M059J (cell line): ENCODE data around the gene IRAK1. TPM values are rescaled to one million over a fixed set of nuclear protein-coding genes. Genes with fewer than 3 reads are reported as not detected.

Source experiments
- DNase-seq: peaks from one replicate; pipeline ENCODE4 v3.0.0-alpha.2; 2012; ENCODE audit warnings: low read depth
- total RNA-seq: library from RNA; depleted of rRNA; stranded (reverse); fragments of >200 nt; shearing (Covaris generic); gene quantifications from 2 replicates; pipeline ENCODE4 v1.2.3, GENCODE V29; 2014

The IRAK1 gene
- total RNA-seq, 1 experiment from 2014 or later, result 152 TPM

DNA sequence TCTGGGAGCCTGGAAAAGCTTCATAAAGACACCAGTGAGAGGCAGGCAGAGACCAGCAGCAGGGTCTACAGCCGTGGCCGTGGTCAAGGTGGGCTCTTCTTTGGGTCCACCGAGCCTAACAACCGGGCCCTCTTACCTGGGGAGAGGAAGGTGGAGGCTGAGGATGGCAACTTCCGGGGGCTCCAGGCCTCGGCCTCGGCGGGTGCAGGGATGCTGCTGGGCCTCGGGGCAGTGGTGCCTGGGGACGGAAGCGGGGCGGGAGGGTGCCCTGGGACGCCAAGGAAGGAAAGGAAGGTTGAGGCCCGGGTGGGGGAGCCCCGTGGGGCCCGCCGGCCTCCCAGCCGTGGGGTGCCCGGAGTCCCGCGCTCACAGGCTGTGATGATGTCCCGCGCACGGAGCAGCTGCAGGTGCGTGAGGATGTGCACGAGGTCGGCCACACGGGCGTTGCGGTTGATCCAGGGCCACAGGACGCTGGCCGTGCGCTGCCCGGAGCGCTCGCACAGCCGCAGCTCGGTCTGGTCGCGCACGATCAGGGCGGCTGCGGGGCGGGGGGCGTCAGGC is 561 bp downstream of the IRAK1 start:
- DNase-seq, result no peak

DNA sequence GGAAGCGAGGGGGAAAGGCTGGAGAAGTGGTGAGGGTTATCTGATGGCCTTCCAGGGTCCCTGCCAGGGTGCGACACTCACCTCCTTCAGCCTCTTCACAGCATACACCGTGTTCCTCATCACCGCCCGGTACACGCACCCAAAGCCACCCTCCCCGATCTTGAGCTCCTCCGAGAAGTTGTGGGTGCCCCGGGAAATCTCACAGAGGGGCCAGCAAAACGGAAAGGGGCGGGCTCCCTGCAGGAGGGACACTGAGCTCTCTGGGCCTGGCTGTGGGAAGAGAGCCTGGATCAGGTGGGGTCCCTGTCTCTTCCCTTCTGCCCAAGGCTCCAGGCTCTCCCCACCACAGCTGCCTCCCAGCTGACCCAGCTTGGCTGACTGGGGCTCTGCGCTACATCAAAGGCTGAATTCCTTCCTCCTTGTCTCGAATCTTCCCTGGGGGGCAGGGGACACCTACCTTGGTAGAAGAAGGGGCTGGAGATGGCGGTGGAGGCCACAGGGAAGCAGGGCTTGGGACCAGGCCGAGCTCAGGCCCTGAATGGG is 1.1 kb downstream of the IRAK1 start:
- no peak for DNase-seq

DNA sequence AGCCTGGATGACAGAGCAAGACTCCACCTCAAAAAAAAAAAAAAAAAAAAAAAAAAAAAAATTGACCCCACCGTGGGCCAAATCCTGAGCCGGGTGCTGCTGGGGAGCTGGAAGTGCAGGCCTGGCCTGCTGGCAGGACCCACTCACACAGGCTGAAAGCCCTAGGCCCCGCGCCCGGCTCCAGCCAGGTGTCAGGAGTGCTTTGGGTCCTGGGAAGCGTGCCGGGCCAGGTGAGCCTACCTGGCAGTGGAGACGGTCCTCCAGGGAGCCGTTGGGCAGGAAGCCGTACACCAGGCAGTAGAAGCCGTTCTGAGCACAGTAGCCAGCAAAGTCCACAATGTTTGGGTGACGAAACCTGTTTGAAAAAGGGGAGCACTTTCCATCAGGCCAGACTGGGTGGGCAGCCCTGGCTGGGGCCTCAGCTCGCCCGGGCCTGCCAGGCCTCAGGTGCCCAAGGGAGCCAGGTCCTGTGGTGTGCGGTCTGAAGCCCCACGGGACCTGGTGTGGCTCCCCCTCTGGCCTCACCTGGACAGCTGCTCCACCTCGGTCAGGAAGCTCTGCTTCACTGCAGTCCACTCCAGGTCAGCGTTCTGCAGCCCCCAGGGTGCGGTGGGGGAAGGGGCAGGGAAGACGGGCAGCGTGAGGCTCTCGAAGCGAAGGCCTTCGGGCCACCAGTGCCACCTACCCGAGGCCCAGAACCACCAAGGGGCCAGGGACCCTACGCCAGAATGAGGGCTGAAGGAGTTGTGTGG is 1.8 kb downstream of the IRAK1 start:
- no peak for DNase-seq

DNA sequence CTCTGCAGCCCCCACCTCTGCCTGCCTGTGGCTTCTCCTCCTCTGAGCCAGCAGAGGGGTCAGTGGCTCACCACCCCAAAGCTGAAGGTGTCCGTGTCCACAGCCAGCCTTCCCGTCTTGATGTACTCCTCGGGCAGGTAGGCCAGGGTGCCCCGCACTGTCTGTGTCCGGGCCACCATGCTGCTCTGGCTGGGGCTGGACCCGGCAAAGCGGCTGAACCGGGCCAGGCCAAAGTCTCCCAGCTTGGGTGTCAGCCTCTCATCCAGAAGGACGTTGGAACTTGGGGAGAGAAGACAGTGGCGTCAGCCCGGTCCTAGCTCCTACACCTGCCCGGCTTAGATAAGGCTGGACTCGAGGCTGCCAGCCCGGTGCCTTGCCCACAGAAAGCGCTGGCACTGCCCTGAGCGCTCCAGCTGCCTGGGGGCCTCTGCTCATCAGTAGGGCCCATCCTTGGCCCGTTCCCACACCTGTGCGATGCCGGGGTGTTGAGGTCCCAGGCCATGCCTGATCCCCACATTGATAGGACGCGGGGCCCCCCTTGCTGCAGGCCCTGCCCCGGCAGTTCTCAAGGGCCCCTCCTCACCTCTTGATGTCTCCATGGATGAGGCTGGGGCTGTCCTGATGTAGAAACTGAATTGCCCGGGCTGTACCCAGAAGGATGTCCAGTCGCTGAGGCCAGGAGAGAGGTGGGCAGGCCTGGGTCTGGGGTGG is 3.2 kb downstream of the IRAK1 start:
- DNase-seq, result no peak

DNA sequence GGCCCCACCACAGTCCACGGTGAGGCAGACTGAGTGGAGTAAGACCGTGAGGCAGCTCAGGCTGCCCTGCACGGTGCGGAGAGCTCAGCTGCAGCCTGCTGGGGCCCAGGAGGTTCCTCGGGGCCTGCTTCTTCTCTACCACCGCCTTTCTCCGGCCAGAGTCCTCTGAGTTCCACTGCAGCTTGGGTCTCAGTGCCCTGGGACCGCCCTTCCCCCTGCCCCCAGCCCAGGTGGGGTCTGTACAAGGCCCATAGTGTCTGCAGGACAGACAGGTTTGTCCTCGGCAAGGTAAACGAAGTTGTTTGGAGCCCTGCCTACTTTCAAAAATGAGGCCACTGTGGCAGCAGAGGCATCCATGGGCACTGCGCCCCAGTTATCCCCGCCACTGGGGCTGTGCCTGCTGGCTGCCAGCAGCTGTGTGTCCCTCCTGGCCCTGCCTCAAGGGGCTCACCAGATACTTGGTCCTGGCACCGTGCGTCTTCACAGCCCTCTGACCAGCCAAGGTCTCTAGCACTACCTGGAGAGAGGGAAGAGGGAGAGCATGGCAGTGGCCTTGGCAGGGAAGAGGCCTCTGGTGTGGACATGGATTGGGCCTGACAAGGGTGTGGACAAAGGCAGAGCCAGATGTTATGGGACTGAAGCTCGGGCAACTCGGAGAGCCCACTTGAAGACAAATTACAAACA is 4.0 kb downstream of the IRAK1 start:
- no peak for DNase-seq

DNA sequence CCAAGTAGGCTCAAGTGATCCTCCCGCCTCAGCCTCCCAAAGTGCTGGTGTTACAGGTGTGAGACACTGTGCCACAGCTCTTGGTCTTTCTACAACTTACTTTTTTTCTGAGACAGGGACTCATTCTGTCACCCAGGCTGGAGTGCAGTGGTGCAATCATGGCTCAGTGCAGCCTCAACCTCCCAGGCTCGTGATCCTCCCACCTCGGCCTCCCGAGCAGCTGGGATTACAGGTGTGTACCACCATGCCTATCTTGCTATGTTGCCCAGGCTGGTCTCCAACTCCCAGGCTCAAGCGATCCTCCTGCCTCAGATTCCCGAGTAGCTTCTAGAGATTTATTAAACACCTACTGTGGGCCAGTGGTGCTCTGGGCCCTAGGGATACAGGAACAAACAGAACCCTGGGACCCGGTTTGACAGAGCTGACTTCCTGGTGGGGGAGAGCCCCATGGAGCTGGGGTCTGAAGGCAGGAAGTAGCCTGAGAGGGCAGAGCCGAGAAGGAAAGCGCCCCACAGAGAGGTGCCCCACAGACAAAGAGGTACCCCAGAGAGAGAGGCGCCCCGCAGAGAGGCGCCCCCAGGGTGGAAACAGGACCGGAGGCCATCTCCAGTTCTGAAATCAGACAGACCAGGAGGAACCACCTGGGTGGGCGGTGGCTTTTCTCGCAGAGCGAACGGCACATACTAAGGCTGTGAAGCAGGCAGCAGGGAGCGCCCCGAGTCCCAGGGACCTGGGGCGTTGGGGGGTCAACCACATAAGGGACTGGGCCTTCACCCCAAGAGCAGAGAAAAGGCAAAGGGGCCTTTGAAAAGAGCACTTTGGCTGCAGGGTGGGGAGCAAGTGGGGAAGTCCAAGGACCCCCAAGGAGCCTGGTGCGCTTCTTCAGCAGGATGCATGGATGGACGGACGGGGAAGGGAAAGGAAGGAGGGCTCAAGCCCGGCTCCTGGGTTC is 5.0 kb downstream of the IRAK1 start:
- no peak for DNase-seq

DNA sequence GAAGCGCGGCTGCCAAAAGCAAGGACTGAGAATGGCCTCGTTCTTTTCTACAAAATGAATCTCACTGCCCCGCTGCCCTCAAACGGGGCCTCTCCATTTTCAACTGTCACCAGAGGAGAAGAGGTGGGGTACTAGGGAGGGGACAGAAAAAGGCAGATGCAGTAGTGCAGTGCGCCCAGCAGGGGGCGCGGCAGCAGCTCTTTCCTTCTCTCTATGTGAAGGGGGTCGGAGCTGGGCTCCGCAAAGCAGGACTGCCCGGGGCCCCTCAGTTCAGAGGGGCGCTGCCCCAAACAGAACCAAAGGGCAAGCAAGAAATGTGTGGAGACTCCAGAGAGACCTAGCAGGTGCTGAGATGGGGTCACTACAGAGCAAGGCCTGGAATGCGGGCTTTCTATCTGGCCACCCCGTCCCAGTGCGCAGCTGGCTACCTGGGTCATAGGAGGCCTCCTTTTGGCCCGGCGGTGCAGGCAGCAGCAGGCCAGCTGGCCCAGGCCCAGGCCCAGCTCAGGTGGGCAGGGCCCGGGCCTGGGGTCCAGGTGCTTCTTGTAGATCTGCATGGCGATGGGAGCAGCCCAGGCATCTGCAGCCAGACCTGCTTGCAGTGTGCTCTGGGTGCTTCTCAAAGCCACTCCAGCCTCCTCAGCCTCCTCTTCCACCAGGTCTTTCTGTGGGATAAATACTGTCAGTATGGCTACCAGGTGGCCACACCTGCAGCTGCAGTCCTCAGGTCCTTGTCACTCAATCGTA is 5.9 kb downstream of the IRAK1 start:
- DNase-seq, result peak; percentile 26

DNA sequence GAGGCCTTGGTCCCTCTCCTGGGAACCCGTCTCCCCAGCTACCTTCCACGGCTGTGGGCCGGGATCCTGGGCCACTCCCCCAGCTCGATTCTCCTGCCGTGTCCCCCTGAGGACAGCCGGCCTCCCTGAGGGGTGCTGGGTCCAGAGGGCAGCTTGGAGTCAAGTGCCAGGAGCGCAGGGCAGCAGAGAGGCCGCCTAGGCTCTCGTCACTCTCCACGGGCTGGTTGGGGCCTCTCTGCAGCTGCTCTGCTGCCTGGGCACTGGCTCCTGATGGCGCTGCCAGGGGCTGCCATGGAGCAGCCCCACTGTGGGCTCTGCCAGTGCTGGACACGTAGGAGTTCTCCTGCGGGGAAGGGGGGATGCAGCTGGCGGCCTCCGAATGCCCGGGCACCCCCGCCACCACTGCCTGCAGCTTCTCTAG is 6.7 kb downstream of the IRAK1 start:
- DNase-seq, result no peak

DNA sequence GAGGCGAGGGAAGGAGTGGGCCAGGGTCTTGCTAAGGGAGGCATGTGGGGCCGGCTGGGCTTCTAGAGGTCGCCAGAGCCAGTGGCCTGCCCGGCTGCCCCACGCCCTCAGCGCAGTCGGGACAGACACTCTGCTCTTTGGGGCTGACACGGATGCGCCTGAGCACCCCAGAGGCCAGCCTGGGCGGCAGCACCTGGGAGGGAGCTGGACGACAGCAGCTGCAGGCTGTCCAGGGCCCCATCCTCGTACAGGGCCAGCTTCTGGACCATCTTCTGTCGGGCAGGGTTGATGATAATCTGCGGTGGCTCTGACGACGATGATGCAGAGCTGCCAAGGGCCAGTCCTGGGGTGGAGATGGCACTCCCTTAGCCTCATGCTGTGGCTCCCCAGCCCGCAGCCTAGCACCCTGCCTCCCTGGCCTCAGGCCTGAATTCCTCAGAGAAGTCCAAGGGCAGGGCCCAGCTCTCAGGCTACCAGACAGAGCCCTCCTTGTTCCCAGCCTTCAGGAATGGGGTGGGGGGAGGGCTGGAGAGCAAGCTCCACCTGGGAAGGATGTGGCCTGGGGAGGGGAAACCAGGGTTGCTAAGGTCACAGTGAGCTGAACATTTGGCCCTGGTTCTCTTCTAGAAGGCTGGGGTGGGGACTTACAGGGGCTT is 7.2 kb downstream of the IRAK1 start:
- no peak for DNase-seq

DNA sequence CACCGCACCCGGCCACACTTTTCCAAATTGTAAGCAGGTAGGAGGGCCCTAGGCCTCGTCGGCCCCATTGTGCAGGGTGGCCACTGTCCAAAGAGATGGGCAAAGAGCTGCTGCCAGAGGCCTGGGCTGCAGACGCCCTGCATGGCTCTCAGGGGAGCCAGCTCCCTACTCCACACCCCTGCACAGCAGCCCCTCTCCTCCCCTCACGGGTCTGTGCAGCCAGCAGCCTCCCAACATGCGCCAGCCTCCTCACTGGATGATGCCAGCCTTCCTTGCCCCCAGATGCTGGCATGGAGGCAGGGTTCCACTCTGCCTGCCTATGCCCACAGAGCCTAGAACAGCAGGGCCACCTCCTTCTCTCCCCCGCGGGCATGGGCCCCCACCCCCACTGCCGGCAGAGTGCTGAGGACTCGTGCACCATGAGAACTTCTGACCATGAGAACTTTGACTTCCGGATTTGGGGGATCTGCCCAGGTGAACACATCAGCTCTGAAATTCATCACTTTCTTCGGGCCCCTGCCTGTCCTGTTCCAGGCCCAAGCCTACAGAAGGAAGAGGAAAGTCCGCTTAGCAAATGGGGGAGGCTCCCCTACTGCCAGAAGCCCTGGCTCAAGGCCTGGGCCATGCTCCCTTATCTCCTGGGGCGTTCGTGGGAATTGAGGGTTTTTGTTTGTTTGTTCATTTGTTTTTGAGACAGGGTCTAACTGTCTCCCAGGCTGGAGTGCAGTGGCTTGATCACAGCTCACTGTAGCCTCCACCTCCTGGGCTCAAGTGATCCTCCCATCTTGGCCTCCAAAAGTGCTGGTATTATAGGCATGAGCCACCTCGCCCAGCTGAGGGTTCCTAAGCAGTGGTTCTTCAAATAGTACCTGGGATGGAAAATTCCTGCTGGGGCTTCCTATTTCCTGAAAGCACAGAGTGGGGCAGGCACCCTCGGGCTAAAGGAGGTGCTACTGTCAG is 8.0 kb downstream of the IRAK1 start:
- no peak for DNase-seq

DNA sequence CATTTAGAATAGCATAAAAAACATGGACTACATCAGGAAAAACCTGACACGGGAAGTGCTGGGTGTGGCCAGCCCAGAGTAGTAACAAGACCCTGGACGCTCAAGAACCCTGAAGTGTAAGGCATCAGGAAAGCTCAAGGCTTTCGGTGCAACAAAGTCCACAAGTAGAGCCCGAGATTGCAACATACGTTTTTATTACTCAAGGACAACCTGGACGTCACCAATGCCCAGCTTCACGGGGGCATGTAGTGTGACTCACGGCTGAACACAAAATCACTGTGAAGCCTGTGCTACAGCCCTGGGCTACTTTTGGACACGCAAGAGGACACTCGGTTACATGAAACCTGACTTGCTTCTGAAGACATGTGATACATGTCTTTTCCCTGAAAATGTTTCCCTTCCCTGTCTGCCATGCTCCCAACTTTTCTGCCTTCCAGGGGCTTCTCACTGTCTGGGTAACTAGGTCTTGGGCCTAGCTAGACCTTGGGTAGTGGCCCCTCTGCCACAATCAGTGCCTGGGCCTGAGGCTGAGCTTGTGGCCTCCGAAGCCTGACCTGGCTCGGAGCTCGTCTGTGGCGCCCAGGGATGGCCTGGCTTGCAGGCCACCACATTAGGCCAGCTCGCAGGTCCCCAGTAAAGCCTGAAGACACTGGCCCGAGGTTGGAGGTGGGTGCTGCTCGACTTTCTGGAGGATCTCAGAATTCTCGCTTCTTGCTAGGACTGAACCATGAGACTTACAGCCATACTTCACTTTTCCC is 9.2 kb downstream of the IRAK1 start:
- DNase-seq, result peak; percentile 26

DNA sequence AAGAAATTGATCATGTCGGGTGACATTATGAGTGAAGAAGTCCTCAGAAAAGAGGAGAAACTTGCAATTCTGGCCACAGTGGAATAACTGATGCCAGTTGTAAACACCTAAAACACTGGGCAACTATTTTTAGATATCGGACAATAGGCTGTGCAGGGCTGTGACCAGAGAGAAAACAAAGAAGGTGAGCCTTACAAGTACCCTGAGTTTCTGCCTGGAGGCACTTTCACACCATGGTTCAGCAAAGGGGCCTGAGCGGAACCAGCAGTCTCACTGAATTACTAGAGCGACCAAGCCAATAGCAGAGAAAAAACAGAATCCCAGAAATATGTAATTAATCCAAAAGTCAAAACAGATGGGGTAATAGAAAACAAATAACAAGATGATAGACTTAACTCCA is 11.2 kb downstream of the IRAK1 start:
- no peak for DNase-seq

DNA sequence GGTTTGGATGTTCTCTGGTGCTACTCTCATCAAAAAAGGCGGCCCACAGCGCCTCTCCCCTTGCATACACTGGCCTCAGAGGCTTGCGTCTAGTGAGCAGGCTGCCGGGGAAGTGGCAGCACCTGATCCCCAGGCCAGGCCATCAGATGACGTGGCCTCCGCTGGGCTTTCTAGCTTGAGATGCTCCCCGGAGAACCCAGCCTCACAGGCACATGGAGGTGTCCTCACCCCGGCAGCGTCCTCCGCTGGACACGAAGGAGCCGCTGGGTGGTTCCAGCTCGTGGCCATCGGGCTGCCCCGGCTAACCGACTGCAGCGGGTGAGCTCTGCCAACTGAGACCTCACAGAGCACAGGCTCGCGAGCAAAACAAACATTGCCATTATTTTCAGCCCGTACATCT is 12.8 kb downstream of the IRAK1 start:
- no peak for DNase-seq

DNA sequence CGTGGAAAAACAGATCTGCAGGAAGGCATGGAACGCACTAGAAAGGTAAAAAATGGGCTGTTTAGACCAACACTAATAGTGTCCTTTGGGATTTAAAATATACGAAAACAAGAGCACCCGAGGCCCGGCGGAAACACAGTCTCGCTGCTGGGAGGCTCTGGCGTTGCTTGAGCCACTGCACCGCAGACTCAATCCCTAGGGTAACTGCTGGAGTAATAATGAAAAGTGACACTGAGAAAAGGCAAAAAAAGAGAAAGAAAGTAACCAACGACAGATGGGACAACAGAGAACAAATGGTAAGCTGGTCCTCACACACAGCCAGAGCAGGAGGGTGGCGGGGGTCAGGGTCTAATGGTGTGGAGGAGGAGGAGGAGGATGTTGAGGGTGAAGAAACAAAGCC is 15.4 kb downstream of the IRAK1 start:
- DNase-seq, result no peak

DNA sequence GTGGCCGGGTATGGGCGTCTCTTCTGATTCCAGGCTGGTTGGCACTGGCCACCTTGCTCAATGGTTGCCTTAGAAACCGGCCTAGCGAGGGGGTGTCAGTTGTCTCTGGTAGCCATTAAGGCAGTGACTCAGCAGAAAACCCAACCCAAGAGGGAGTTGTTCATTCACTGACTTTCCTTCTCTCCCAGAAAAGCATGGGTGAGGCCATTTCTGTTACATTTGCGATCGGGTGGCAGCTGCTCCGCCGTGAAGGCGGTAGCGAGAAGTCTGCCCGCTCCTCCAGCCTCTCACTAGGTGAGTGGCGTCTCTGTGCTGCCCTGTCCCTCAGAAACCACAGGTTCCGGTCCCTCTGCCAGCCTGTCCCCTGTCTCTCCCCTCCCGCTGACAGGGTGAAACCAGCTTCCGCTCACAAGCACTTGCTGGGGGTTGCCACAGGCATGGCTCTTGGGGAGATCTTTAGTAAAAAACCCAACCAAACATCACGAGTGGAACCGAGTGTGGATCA is 17.4 kb downstream of the IRAK1 start:
- peak; percentile 87 for DNase-seq

DNA sequence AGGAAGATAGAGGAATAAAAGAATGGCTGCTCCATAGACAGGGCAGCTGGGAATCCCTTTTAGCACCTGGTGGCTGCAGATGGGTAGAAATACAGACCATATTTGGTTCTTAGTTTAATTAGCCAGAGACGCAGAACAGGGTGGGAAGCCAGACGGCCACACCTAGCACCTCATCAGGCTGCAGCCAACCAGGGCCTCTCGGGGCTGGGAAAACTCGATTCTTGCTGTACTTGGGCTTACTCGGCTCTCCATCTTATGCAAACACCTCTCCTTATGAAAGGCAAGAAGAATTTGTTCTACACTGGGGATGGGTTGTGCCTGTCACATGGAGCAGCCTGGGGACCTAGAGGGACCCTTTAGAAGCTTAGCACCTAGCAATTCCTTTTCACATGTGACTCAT is 19.7 kb downstream of the IRAK1 start:
- DNase-seq, result no peak

DNA sequence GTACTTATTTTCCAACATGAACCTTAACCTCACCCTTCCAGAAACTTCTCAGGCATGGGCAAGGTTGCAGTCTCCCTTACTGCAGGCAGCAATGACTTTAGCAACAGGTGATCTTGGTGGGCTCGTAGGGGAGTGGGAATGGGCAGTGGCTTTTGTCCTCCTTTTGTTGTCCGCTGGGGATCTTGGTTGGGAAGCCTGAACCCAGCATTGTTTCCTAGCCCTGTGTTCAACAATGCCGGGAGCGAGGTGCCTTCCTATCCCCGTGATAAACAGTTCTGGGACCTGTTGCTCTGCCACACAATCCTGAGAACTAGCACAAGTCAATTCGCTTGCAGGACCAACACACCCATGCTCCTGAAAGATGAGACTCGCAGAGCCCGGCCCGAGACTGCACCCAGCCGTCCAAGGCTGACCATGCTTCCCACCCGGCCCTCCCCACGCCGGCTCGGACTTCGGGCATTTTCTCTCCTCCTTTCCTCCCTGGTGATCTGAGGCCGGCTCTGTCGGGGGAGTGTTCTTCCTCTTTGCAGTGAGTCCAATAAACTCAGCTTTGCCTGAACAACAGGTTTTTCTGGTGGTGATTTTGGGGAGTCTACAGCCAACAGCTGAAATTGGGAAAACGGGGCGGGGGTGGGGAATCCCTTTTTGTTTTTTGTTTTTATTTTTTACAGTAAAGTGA is 20.2 kb downstream of the IRAK1 start:
- no peak for DNase-seq
